Trophoblast cell (in vitro differentiated cells and primary cell): ENCODE data around the gene RAB18.
"Not testable (repeated sequence)": the region's sequence is repeated elsewhere in the genome, so short reads cannot be mapped to it uniquely, and the experiment has no call there.

Experiments
- DNase-seq, 2 donors: peaks; one replicate each; pipeline ENCODE4 v3.0.0-alpha.2; 2016
- H2AFZ ChIP-seq: 2 replicates; pipeline ENCODE4 v1.6.1; 2013; ENCODE audit warnings: low read length, moderate library complexity, mild to moderate bottlenecking; ENCODE audit not compliant: insufficient read depth, poor library complexity
- H2AK5ac ChIP-seq: 2 replicates; pipeline ENCODE4 v1.6.1; 2013; ENCODE audit warnings: mild to moderate bottlenecking, low read length
- H2BK120ac ChIP-seq: 2 replicates; pipeline ENCODE4 v1.6.1; 2013; ENCODE audit warnings: low read length, mild to moderate bottlenecking, moderate library complexity; ENCODE audit not compliant: insufficient read depth, poor library complexity
- H2BK12ac ChIP-seq: 2 replicates; pipeline ENCODE4 v1.6.1; 2013; ENCODE audit warnings: mild to moderate bottlenecking, low read length, moderate library complexity
- H2BK5ac ChIP-seq: 2 replicates; pipeline ENCODE4 v1.6.1; 2013; ENCODE audit warnings: low read length, low read depth, moderate library complexity, mild to moderate bottlenecking; ENCODE audit not compliant: poor library complexity
- H3K14ac ChIP-seq: 2 replicates; pipeline ENCODE4 v1.6.1; 2013; ENCODE audit warnings: mild to moderate bottlenecking, low read length
- H3K18ac ChIP-seq: 2 replicates; pipeline ENCODE4 v1.6.1; 2013; ENCODE audit warnings: mild to moderate bottlenecking, low read length
- H3K23ac ChIP-seq: 2 replicates; pipeline ENCODE4 v1.6.1; 2013; ENCODE audit warnings: low read length
- H3K27ac ChIP-seq: 2 replicates; pipeline ENCODE4 v1.5.1; 2013; ENCODE audit warnings: low read depth, mild to moderate bottlenecking, inconsistent platforms, low read length, moderate library complexity
- H3K27me3 ChIP-seq: 2 replicates; pipeline ENCODE4 v1.6.1; 2013; ENCODE audit warnings: inconsistent platforms, mild to moderate bottlenecking, low read length, moderate library complexity; ENCODE audit not compliant: insufficient read depth
- H3K36me3 ChIP-seq, 2 experiments: 1 replicate in 1 of 2; 2 replicates in 1 of 2; pipeline ENCODE4 v1.6.1; 2013; ENCODE audit warnings: low read length in 2 of 2, mild to moderate bottlenecking in 2 of 2, moderate library complexity in 1 of 2; ENCODE audit not compliant: insufficient read depth in 2 of 2, control insufficient read depth in 1 of 2
- H3K4ac ChIP-seq: 2 replicates; pipeline ENCODE4 v1.6.1; 2013; ENCODE audit warnings: low read depth, mild to moderate bottlenecking, low read length, moderate library complexity
- H3K4me1 ChIP-seq, 2 experiments: 1 replicate in 1 of 2; 2 replicates in 1 of 2; pipeline ENCODE4 v1.6.1; 2013; ENCODE audit warnings: low read length in 2 of 2, mild to moderate bottlenecking in 2 of 2, moderate library complexity in 1 of 2; ENCODE audit not compliant: insufficient read depth in 2 of 2, control insufficient read depth in 1 of 2
- H3K4me2 ChIP-seq: 2 replicates; pipeline ENCODE4 v1.6.1; 2013; ENCODE audit warnings: inconsistent platforms, mild to moderate bottlenecking, low read length, moderate library complexity
- H3K4me3 ChIP-seq: 2 replicates; pipeline ENCODE4 v1.5.1; 2013; ENCODE audit warnings: mild to moderate bottlenecking, low read depth, low read length, inconsistent platforms
- H3K79me1 ChIP-seq: one replicate; pipeline ENCODE4 v1.6.1; 2013; ENCODE audit warnings: low read length
- H3K79me2 ChIP-seq: 2 replicates; pipeline ENCODE4 v1.6.1; 2013; ENCODE audit warnings: low read length, mild to moderate bottlenecking; ENCODE audit not compliant: control insufficient read depth, insufficient read depth, poor library complexity
- H3K9ac ChIP-seq: 2 replicates; pipeline ENCODE4 v1.6.1; 2013; ENCODE audit warnings: mild to moderate bottlenecking, low read length
- H3K9me3 ChIP-seq: 2 replicates; pipeline ENCODE4 v1.6.1; 2013; ENCODE audit warnings: low read depth, mild to moderate bottlenecking, control low read depth, inconsistent platforms, low read length; ENCODE audit not compliant: insufficient read depth
- H4K12ac ChIP-seq: 2 replicates; pipeline ENCODE4 v1.6.1; 2013; ENCODE audit warnings: low read depth, mild to moderate bottlenecking, low read length, moderate library complexity
- H4K8ac ChIP-seq: 2 replicates; pipeline ENCODE4 v1.6.1; 2013; ENCODE audit warnings: low read depth, mild to moderate bottlenecking, low read length, moderate library complexity
- H4K91ac ChIP-seq: one replicate; pipeline ENCODE4 v1.6.1; 2013; ENCODE audit warnings: low read depth, mild to moderate bottlenecking, low read length, moderate library complexity
- WGBS: extraction: QIAGEN DNeasy Blood & Tissue Kit; methylation state at CpG from one replicate; pipeline ENCODE4 v1.1.7; 2013; ENCODE audit warnings: missing lambda C conversion rate; ENCODE audit not compliant: insufficient read length, insufficient coverage; ENCODE audit errors: extremely low coverage; 5-methylcytosine and 5-hydroxymethylcytosine counted together

Gene RAB18

GRCh38 chr10:27503498-27504006 lies 552 bp upstream of the RAB18 start:
- H3K36me3 ChIP-seq = peaks cover 0 to 4% of the 10 kb centered on the region in 2 experiments
- no peak overlapping the region for H2AFZ ChIP-seq
- no peak overlapping the region for H3K14ac ChIP-seq
- H3K79me1 ChIP-seq = peaks cover 6% of the 10 kb centered on the region
- H2BK5ac ChIP-seq = no peak overlapping the region
- no peaks in the 10 kb centered on the region for H3K27me3 ChIP-seq
- H4K91ac ChIP-seq = no peak overlapping the region
- no CpG with 5 or more reads among the region's 4 CpGs for WGBS
- no peak overlapping the region for H2BK120ac ChIP-seq
- peak overlapping the region; percentile 64 for H3K4me2 ChIP-seq
- no peak overlapping the region for H4K12ac ChIP-seq
- H3K18ac ChIP-seq = no peak overlapping the region
- peak overlapping the region; percentile 65 for H2AK5ac ChIP-seq
- no peak overlapping the region for H3K27ac ChIP-seq
- no peak overlapping the region for H3K4me3 ChIP-seq
- H3K9ac ChIP-seq = no peak overlapping the region
- H3K9me3 ChIP-seq = no peaks in the 10 kb centered on the region
- H3K79me2 ChIP-seq = peaks cover 16% of the 10 kb centered on the region
- H3K4ac ChIP-seq = no peak overlapping the region
- DNase-seq = no peak
- H3K23ac ChIP-seq = no peak overlapping the region
- H3K4me1 ChIP-seq = peaks cover 3 to 6% of the 10 kb centered on the region in 2 experiments
- no peak overlapping the region for H2BK12ac ChIP-seq
- H4K8ac ChIP-seq = peak overlapping the region; percentile 95

GRCh38 chr10:27504808-27505460 lies 830 bp downstream of the RAB18 start:
- H3K9me3 ChIP-seq = no peaks in the 10 kb centered on the region
- peak overlapping the region; percentile 21 for H4K12ac ChIP-seq
- peak overlapping the region; percentile 77 for H3K14ac ChIP-seq

GRCh38 chr10:27505537-27505936 lies 1.4 kb downstream of the RAB18 start:
- not testable (repeated sequence) for H3K9me3 ChIP-seq, H3K4me1 ChIP-seq, H4K12ac ChIP-seq, H3K18ac ChIP-seq, H2BK120ac ChIP-seq, H2BK12ac ChIP-seq, H2AK5ac ChIP-seq, H3K4me3 ChIP-seq, H3K9ac ChIP-seq, H4K91ac ChIP-seq, H4K8ac ChIP-seq, H3K27me3 ChIP-seq, H2BK5ac ChIP-seq, H3K23ac ChIP-seq, H3K4me2 ChIP-seq, H3K14ac ChIP-seq, H3K79me1 ChIP-seq, H3K27ac ChIP-seq, H3K36me3 ChIP-seq, H2AFZ ChIP-seq
- WGBS = no CpG with 5 or more reads among the region's 15 CpGs
- H3K4ac ChIP-seq = peak overlapping the region; percentile 78
- peak in 1 of 2 donors; percentile 43 for DNase-seq
- H3K79me2 ChIP-seq = peaks cover 16% of the 10 kb centered on the region

More at GRCh38 chr10:27504808-27505460, 830 bp downstream of the RAB18 start:
- Histone ChIP-seq H3K4me3 (peak overlapping the region; percentile 92), H3K79me2 (peaks cover 16% of the 10 kb centered on the region), H3K27me3 (no peaks in the 10 kb centered on the region), H3K9ac (peak overlapping the region; percentile 82), H2AFZ (peak overlapping the region; percentile 74), H4K8ac (peak overlapping the region; percentile 69), H2AK5ac (no peak overlapping the region), H3K79me1 (peaks cover 6% of the 10 kb centered on the region), H3K4ac (peak overlapping the region; percentile 66), H3K23ac (no peak overlapping the region), H2BK12ac (no peak overlapping the region), H3K4me2 (peak overlapping the region; percentile 78), H4K91ac (peak overlapping the region; percentile 52), H3K4me1 (peaks cover 3 to 6% of the 10 kb centered on the region in 2 experiments), H3K36me3 (peaks cover 0 to 4% of the 10 kb centered on the region in 2 experiments), H2BK120ac (peak overlapping the region; percentile 41), H2BK5ac (peak overlapping the region; percentile 10), H3K27ac (peak overlapping the region; percentile 50), H3K18ac (peak overlapping the region; percentile 64)
- no CpG with 5 or more reads among the region's 13 CpGs for WGBS
- peak in 1 of 2 donors; percentile 35 for DNase-seq

GRCh38 chr10:27506280-27506679 lies 2.2 kb downstream of the RAB18 start:
- H3K14ac ChIP-seq = no peak overlapping the region
- H2BK5ac ChIP-seq = no peak overlapping the region
- no peak overlapping the region for H3K23ac ChIP-seq
- no peak overlapping the region for H4K12ac ChIP-seq
- no peak overlapping the region for H4K8ac ChIP-seq
- no peaks in the 10 kb centered on the region for H3K9me3 ChIP-seq
- peaks cover 3 to 6% of the 10 kb centered on the region in 2 experiments for H3K4me1 ChIP-seq
- no peak overlapping the region for H2BK12ac ChIP-seq
- H3K27ac ChIP-seq = no peak overlapping the region
- H3K4me2 ChIP-seq = peak overlapping the region; percentile 25
- H3K36me3 ChIP-seq = peaks cover 3 to 6% of the 10 kb centered on the region in 2 experiments
- no CpG with 5 or more reads among the region's 4 CpGs for WGBS
- no peak overlapping the region for H2BK120ac ChIP-seq
- no peak overlapping the region for H2AFZ ChIP-seq
- H3K4me3 ChIP-seq = no peak overlapping the region
- H2AK5ac ChIP-seq = no peak overlapping the region
- H3K4ac ChIP-seq = peak overlapping the region; percentile 95
- no peak for DNase-seq
- no peak overlapping the region for H3K18ac ChIP-seq
- H3K9ac ChIP-seq = no peak overlapping the region
- H3K79me1 ChIP-seq = peaks cover 6% of the 10 kb centered on the region
- peaks cover 18% of the 10 kb centered on the region for H3K79me2 ChIP-seq
- H3K27me3 ChIP-seq = no peaks in the 10 kb centered on the region
- no peak overlapping the region for H4K91ac ChIP-seq
